Breast epithelium (tissue), 4 donors: Measurements from ENCODE around the gene ANKRD31. TPM values are rescaled to one million over a fixed set of nuclear protein-coding genes. Genes with fewer than 3 reads are reported as not detected.
"Not testable (repeated sequence)": the region's sequence is repeated elsewhere in the genome, so short reads cannot be mapped to it uniquely, and the experiment has no call there.

Source experiments
- DNase-seq, 2 donors: peaks; one replicate each; pipeline ENCODE4 v3.0.0-alpha.2; 2019; ENCODE audit warnings: low spot score in 2 of 2
- H3K27ac ChIP-seq, 2 donors: fragments of 200-600 bp; sonication (generic) in 1 of 2; one replicate each; pipeline ENCODE4 v1.5.1; 2016 to 2019; ENCODE audit warnings: mild to moderate bottlenecking in 1 of 2
- H3K27me3 ChIP-seq, 2 donors: fragments of 200-600 bp; sonication (generic) in 1 of 2; one replicate each; pipeline versions ENCODE4 v1.5.1 to v1.6.0; 2017 to 2019; ENCODE audit warnings: control low read depth in 1 of 2, mild to moderate bottlenecking in 1 of 2
- H3K36me3 ChIP-seq: fragments of 200-600 bp; one replicate; pipeline ENCODE4 v1.5.1; 2019
- H3K4me1 ChIP-seq, 2 donors: fragments of 200-600 bp; sonication (generic); one replicate each; pipeline ENCODE4 v1.5.1; 2016 to 2019; ENCODE audit warnings: control low read depth in 1 of 2
- H3K4me3 ChIP-seq, 3 donors: fragments of 200-600 bp; sonication (generic); 1 replicate in 2 of 3; 2 replicates in 1 of 3; pipeline ENCODE4 v1.5.1; 2016 to 2019; ENCODE audit warnings: mild to moderate bottlenecking in 3 of 3, moderate library complexity in 2 of 3
- H3K9me3 ChIP-seq, 2 donors: fragments of 200-600 bp; sonication (generic) in 1 of 2; one replicate each; pipeline ENCODE4 v1.5.1; 2016 to 2019; ENCODE audit warnings: control low read depth in 1 of 2
- CTCF ChIP-seq, 3 donors: fragments of 450-650 bp; IDR thresholded peaks; one replicate each; pipeline ENCODE4 v1.5.1; 2016 to 2017; ENCODE audit warnings: antibody characterized with exemption in 3 of 3, mild to moderate bottlenecking in 3 of 3, moderate library complexity in 3 of 3
- POLR2A ChIP-seq: fragments of 450-650 bp; IDR thresholded peaks from one replicate; pipeline ENCODE4 v1.6.1; 2016; ENCODE audit warnings: antibody characterized with exemption, mild to moderate bottlenecking, moderate library complexity
- POLR2AphosphoS5 ChIP-seq, 3 donors: sonication (generic); formaldehyde crosslinking; IDR thresholded peaks; one replicate each; pipeline ENCODE4 v1.6.1; 2017; ENCODE audit warnings: antibody characterized with exemption in 3 of 3
- intact Hi-C: fragments of 100-400 bp; cut with DNase I; formaldehyde crosslinking; loops from one replicate; pipeline ENCODE4 v1.15.1; 2023; ENCODE audit warnings: low total_unique reads
- total RNA-seq, 3 donors: library from RNA; depleted of rRNA; stranded (reverse); fragments of >200 nt; gene quantifications; one replicate each; pipeline ENCODE4 v1.1.0, GENCODE V29; 2016

The ANKRD31 gene
- total RNA-seq, 3 donors from 2014 or later = 0.32 to 0.66 (median 0.59) TPM

GRCh38 chr5:75192804-75193203 lies 43.9 kb downstream of the ANKRD31 start:
- DNase-seq = no peak
- intact Hi-C loops = no loop called here
- Histone ChIP-seq H3K9me3 (no peaks in the 10 kb centered on the region), H3K36me3 (no peaks in the 10 kb centered on the region), H3K4me1 (no peaks in the 10 kb centered on the region), H3K27ac (no peak overlapping the region), H3K4me3 (no peak overlapping the region), H3K27me3 (no peaks in the 10 kb centered on the region)
- no peak for TF ChIP-seq CTCF (IDR thresholded peaks at IDR 0.05)
- no peak for TF ChIP-seq POLR2AphosphoS5 (IDR thresholded peaks at IDR 0.05)

GRCh38 chr5:75192264-75192663 lies 44.4 kb downstream of the ANKRD31 start:
- no peaks in the 10 kb centered on the region for H3K36me3 ChIP-seq
- DNase-seq = no peak
- no peaks in the 10 kb centered on the region for H3K27me3 ChIP-seq
- TF ChIP-seq POLR2A (no peak), CTCF (IDR thresholded peaks at IDR 0.05) (no peak), POLR2AphosphoS5 (IDR thresholded peaks at IDR 0.05) (no peak)
- H3K9me3 ChIP-seq = no peaks in the 10 kb centered on the region
- intact Hi-C loops = no loop called here
- no peaks in the 10 kb centered on the region for H3K4me1 ChIP-seq
- no peak overlapping the region for H3K4me3 ChIP-seq
- no peak overlapping the region for H3K27ac ChIP-seq

GRCh38 chr5:75190227-75190626 lies 46.5 kb downstream of the ANKRD31 start:
- H3K27ac ChIP-seq = no peak overlapping the region
- no peak for DNase-seq
- H3K4me1 ChIP-seq = no peaks in the 10 kb centered on the region
- no peaks in the 10 kb centered on the region for H3K36me3 ChIP-seq
- TF ChIP-seq POLR2A = no peak
- no peak for TF ChIP-seq POLR2AphosphoS5 (IDR thresholded peaks at IDR 0.05)
- no peak for TF ChIP-seq CTCF (IDR thresholded peaks at IDR 0.05)
- intact Hi-C loops = no loop called here
- no peaks in the 10 kb centered on the region for H3K9me3 ChIP-seq
- no peaks in the 10 kb centered on the region for H3K27me3 ChIP-seq
- no peak overlapping the region for H3K4me3 ChIP-seq

GRCh38 chr5:75189353-75189752 lies 47.3 kb downstream of the ANKRD31 start:
- intact Hi-C loops = no loop called here
- Histone ChIP-seq H3K4me3 (no peak overlapping the region), H3K27me3 (no peaks in the 10 kb centered on the region), H3K36me3 (no peaks in the 10 kb centered on the region), H3K4me1 (no peaks in the 10 kb centered on the region), H3K27ac (no peak overlapping the region), H3K9me3 (no peaks in the 10 kb centered on the region)
- DNase-seq = no peak
- TF ChIP-seq POLR2A = no peak
- TF ChIP-seq CTCF (IDR thresholded peaks at IDR 0.05) = no peak
- TF ChIP-seq POLR2AphosphoS5 (IDR thresholded peaks at IDR 0.05) = no peak

GRCh38 chr5:75185763-75186162 lies 50.9 kb downstream of the ANKRD31 start:
- TF ChIP-seq POLR2A (no peak), CTCF (IDR thresholded peaks at IDR 0.05) (no peak), POLR2AphosphoS5 (IDR thresholded peaks at IDR 0.05) (no peak)
- Histone ChIP-seq H3K9me3 (no peaks in the 10 kb centered on the region), H3K4me3 (no peak overlapping the region), H3K27ac (no peak overlapping the region), H3K36me3 (no peaks in the 10 kb centered on the region), H3K27me3 (no peaks in the 10 kb centered on the region), H3K4me1 (no peaks in the 10 kb centered on the region)
- no peak for DNase-seq
- intact Hi-C loops = no loop called here

- intact Hi-C loops, H3K36me3 ChIP-seq, H3K4me3 ChIP-seq, H3K27me3 ChIP-seq, H3K27ac ChIP-seq, DNase-seq, H3K4me1 ChIP-seq: not testable (repeated sequence)
- H3K9me3 ChIP-seq = peaks cover 10 to 21% of the 10 kb centered on the region in 2 donors
Measured at GRCh38 chr5:75176009-75176408, 60.7 kb downstream of the ANKRD31 start.

GRCh38 chr5:75174872-75175271 lies 61.8 kb downstream of the ANKRD31 start:
- DNase-seq, H3K36me3 ChIP-seq, intact Hi-C loops, H3K4me3 ChIP-seq, H3K27me3 ChIP-seq, H3K4me1 ChIP-seq, H3K27ac ChIP-seq: not testable (repeated sequence)
- peaks cover 10 to 21% of the 10 kb centered on the region in 2 donors for H3K9me3 ChIP-seq
